Mucosa of descending colon (tissue), 3 donors: ENCODE results near the gene MRPL53. TPM values are rescaled to one million over a fixed set of nuclear protein-coding genes. Genes with fewer than 3 reads are reported as not detected.

Experiments
- ATAC-seq: fragments of 200-7000 bp; cut with Tn5 transposase; one replicate; pipeline ENCODE4 v1.9.1; 2020; ENCODE audit warnings: mild to moderate bottlenecking, moderate library complexity
- DNase-seq, 3 donors: peaks; one replicate each; pipeline ENCODE4 v3.0.0-alpha.2; 2020
- H3K36me3 ChIP-seq: fragments of 200-600 bp; one replicate; pipeline ENCODE4 v1.8.0; 2021; ENCODE audit warnings: low read depth, mild to moderate bottlenecking
- H3K4me1 ChIP-seq: fragments of 200-600 bp; one replicate; pipeline ENCODE4 v1.8.0; 2021; ENCODE audit warnings: low read depth, mild to moderate bottlenecking
- H3K4me3 ChIP-seq: fragments of 200-600 bp; one replicate; pipeline ENCODE4 v1.8.0; 2021; ENCODE audit warnings: mild to moderate bottlenecking
- H3K9me3 ChIP-seq: fragments of 200-600 bp; one replicate; pipeline ENCODE4 v1.8.0; 2021; ENCODE audit warnings: mild to moderate bottlenecking
- intact Hi-C, 2 donors: fragments of 100-400 bp; cut with DNase I in 1 of 2; cut with micrococcal nuclease in 1 of 2; formaldehyde crosslinking; loops; one replicate each; pipeline versions ENCODE4 v1.11.0 to v1.11.1; 2022; cut with DNase I, micrococcal nuclease
- total RNA-seq, 3 donors: library from RNA; stranded (reverse); fragmentation: NEBNext Ultra II Directional in 2 of 3; extraction: Animal tissue kit (Norgen Biotek cat#: 25700) in 2 of 3; gene quantifications; one replicate each; pipeline versions ENCODE4 v1.2.1 to v1.2.4, GENCODE V29; 2021 to 2023
- TF ChIP-seq, protein P1 (sequence below): fragments of 200-600 bp; IDR thresholded peaks from one replicate; pipeline ENCODE4 v1.8.0; 2022; ENCODE audit warnings: antibody characterized with exemption, mild to moderate bottlenecking
- donor health status: DM: no; HTN: no; CAD: no; lungs with moderate emphysema.
- donor health status: DM: no; HTN: no; CAD: no.
- donor health status: DM: no; HTN: yes; CAD: no.

The MRPL53 gene
- total RNA-seq, 3 donors from 2014 or later: 48.2 to 63.6 (median 57.1) TPM

DNA sequence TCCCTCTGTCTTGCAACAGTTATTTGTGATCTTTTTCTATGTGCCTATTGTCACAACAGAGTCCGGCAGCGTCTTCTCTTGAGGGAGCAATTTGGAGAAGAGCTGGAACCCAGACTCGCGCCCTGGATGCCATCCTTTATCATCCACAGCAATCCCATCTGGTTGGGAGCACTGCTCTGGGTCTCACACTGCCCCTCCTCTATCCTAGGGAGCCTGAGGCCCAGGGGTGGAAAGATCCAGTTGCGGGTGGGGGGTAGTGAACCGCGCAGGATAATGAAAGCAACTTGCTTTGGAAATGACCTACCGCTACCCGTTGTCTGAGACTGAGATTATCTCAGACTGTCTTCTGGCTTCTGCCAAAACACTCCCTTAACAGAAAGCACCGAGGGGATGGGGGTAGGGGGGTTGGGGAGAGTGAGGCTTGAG, 13.5 kb downstream of the MRPL53 start:
- TF ChIP-seq, protein P1, sequence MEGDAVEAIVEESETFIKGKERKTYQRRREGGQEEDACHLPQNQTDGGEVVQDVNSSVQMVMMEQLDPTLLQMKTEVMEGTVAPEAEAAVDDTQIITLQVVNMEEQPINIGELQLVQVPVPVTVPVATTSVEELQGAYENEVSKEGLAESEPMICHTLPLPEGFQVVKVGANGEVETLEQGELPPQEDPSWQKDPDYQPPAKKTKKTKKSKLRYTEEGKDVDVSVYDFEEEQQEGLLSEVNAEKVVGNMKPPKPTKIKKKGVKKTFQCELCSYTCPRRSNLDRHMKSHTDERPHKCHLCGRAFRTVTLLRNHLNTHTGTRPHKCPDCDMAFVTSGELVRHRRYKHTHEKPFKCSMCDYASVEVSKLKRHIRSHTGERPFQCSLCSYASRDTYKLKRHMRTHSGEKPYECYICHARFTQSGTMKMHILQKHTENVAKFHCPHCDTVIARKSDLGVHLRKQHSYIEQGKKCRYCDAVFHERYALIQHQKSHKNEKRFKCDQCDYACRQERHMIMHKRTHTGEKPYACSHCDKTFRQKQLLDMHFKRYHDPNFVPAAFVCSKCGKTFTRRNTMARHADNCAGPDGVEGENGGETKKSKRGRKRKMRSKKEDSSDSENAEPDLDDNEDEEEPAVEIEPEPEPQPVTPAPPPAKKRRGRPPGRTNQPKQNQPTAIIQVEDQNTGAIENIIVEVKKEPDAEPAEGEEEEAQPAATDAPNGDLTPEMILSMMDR: no peak
- H3K4me1 ChIP-seq: peaks cover 35% of the 10 kb centered on the region
- DNase-seq (no peak), ATAC-seq (no peak)
- H3K9me3 ChIP-seq: no peaks in the 10 kb centered on the region
- intact Hi-C loops: no loop called here
- no peaks in the 10 kb centered on the region for H3K36me3 ChIP-seq
- H3K4me3 ChIP-seq: no peak overlapping the region

DNA sequence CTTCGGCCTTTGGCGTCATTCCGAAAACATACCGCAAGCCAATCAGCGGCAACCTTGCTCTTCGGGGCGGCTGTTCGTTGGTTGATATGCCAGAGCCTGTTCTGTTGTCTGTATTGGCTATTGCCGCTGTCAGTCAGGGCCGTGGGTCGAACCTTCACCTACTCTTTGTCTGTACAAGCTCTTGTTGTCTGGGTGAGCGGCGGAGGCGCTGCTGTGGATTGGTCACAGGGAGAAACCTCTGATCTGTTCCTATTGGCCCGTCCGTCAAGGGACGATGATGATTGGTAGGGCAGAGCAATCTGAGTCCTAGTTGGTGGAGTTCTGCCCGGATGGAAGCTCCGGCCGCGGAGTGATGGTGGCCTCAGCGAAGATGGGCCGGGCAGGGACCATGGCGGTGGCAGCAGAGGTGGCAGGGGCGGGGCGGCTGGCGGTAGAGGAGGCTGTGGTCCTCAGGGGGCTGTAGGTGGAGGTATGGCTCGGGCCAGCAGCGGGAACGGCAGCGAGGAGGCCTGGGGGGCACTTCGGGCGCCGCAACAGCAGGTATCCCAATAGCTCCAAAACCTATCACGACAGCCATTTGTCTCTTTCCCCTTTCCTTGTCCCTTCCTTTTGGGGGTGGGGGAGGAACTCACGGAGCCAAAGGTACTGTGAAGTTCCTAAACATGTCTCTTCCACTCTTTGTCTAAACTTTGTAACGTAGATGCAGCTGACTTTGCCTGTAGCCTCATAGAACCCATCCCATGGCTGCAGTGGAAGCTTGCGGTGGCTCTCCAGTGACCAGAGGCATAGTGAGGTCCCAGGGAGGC, 14.1 kb downstream of the MRPL53 start, which contains the start of gene WBP1:
Gene WBP1 (plus strand): TSS at position 307 of the 806 bp plus-strand sequence. CDS start 165 bp downstream, at position 472.
- DNase-seq (peak; percentile 99 to 100 (median 100)), ATAC-seq (peak; percentile 85)
- H3K4me1 ChIP-seq: peaks cover 32% of the 10 kb centered on the region
- TF ChIP-seq, protein P1: no peak
- peak within 1 kb of the TSS; percentile 27 for H3K4me3 ChIP-seq
- H3K9me3 ChIP-seq: no peaks in the 10 kb centered on the region
- intact Hi-C loops: no loop called here
- H3K36me3 ChIP-seq: no peaks in the 10 kb centered on the region

DNA sequence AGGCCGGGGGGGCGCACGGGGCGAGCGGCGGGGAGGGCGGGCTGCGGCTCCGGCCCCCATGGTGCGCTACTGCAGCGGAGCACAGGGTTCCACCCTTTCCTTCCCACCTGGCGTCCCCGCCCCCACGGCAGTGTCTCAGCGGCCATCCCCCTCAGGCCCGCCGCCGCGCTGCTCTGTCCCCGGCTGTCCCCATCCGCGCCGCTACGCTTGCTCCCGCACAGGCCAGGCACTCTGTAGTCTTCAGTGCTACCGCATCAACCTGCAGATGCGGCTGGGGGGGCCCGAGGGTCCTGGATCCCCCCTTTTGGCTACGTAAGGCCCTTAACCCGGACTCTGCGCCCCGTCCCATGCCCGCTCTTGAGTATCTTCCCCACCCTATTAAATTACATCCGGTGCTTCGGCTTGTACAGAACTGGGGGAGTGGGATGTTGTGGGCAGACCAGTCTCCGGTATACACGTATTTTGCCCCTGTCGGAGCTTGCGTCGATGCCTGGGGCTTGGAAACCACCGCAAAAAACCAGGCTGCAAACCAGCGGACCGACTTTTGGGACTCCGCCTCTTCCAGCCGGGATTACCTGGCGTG, 14.8 kb downstream of the MRPL53 start:
- DNase-seq: peak; percentile 83 to 92 (median 89)
- TF ChIP-seq, protein P1: no peak
- peak; percentile 64 for ATAC-seq

DNA sequence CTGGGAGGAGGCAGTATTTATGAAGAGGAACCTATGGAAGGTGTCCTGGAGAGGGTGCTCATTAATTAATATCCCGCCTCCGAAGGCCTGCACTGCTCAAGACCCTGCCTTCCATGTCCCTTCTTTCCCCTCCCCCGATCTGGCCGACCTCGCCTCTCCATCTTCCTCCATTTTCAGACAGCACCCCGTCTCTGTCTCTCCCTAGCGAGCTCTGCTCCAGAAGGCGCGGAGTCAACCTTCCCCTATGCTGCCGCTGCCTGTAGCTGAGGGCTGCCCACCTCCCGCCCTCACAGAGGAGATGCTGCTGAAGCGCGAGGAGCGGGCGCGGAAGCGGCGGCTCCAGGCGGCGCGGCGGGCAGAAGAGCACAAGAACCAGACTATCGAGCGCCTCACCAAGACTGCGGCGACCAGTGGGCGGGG, 15.3 kb downstream of the MRPL53 start:
- intact Hi-C loops: no loop called here
- Histone ChIP-seq H3K36me3 (no peaks in the 10 kb centered on the region), H3K4me1 (peaks cover 32% of the 10 kb centered on the region), H3K9me3 (no peaks in the 10 kb centered on the region), H3K4me3 (peak overlapping the region; percentile 27)
- ATAC-seq (no peak), DNase-seq (peak in 1 of 3 donors; percentile 48)
- TF ChIP-seq, protein P1: no peak

More for the DNA sequence above, 14.8 kb downstream of the MRPL53 start:
- peaks cover 32% of the 10 kb centered on the region for H3K4me1 ChIP-seq
- H3K36me3 ChIP-seq: no peaks in the 10 kb centered on the region
- H3K4me3 ChIP-seq: peak overlapping the region; percentile 27
- H3K9me3 ChIP-seq: no peaks in the 10 kb centered on the region
- intact Hi-C loops: no loop called here

DNA sequence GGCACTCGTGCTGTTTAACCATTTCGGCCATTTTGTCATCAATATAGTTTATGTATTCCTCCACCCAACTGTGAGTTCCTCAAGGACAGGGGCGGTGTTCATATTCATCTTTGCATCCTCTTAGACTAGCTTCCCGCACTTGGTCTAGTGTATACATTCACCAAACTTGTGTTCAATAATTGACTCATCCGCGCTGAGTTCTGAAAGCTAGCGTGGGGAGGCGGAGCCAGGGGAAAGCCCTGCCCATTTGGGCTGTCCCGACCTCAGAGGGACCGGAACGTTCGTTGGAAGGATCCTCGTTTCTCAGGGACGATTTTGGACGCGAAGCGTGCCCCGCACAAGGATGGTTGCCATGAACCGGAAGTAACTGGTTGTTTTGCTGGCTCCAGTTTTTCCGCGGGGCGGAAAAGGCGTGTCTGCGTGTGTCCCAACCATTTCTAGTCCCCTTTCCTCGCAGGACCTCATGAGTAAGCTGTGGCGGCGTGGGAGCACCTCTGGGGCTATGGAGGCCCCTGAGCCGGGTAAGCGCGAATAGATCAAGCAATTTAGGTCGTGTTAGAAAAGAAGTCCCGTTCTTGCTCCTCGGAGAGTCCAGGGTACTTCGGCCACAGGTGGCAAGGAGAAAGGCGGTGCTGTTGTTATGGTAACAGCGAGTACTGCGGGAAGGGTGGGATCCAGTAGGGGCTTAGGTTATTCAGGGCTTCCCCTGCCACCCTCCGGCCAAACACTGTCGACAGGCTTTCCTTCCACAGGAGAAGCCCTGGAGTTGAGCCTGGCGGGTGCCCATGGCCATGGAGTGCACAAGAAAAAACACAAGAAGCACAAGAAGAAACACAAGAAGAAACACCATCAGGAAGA, 17.6 kb downstream of the MRPL53 start, which contains the start of gene INO80B:
Gene INO80B (plus strand): TSS at position 434 of the 858 bp plus-strand sequence. CDS start 30 bp downstream, at position 464.
- Histone ChIP-seq H3K9me3 (no peaks in the 10 kb centered on the region), H3K4me1 (peaks cover 32% of the 10 kb centered on the region), H3K4me3 (peak within 1 kb of the TSS; percentile 29), H3K36me3 (no peaks in the 10 kb centered on the region)
- TF ChIP-seq, protein P1: no peak
- intact Hi-C loops: no loop called here
- DNase-seq (peak; percentile 96 to 98 (median 98)), ATAC-seq (peak; percentile 77)
